ENCODE measurements around the gene SEMA3C. TPM values are rescaled to one million over a fixed set of nuclear protein-coding genes. Genes with fewer than 3 reads are reported as not detected.

SEMA3C gene
- total and polyA plus RNA-seq, 2 donors (not counting 1 experiment from before 2014, with no cell fraction given), result 0.06 TPM; not detected in 1

DNA sequence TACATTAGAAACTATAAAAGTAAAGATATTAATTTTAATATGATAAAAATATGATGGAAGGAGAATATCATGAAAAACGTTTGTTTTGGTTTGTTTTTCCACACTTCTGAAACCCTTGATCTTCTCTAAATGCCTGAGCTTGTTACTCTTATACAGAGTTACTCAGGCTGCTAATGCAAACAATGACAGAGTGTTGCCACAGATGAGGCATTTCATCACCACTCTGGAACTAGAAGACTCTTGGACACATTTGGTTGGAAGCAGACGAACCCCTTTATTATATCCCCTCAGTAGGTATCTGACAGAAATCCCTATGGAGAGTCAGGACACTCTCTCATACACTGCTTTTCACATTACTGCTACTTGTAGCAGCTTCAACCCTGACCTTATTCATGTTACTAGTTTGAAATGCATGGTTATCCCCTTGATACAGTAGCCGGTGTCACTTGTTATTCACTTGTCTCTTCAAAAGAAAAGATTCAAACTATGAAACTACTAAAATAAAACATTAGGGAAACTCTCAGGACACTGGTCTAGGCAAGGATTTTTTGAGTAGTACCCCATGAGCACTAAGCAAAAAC lies 66.9 kb downstream of the SEMA3C start:
- H3K27ac Mint-ChIP-seq, result no peak overlapping the region
- TF ChIP-seq, protein P1, sequence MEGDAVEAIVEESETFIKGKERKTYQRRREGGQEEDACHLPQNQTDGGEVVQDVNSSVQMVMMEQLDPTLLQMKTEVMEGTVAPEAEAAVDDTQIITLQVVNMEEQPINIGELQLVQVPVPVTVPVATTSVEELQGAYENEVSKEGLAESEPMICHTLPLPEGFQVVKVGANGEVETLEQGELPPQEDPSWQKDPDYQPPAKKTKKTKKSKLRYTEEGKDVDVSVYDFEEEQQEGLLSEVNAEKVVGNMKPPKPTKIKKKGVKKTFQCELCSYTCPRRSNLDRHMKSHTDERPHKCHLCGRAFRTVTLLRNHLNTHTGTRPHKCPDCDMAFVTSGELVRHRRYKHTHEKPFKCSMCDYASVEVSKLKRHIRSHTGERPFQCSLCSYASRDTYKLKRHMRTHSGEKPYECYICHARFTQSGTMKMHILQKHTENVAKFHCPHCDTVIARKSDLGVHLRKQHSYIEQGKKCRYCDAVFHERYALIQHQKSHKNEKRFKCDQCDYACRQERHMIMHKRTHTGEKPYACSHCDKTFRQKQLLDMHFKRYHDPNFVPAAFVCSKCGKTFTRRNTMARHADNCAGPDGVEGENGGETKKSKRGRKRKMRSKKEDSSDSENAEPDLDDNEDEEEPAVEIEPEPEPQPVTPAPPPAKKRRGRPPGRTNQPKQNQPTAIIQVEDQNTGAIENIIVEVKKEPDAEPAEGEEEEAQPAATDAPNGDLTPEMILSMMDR (IDR thresholded peaks at IDR 0.05), result no peak
- TF ChIP-seq EZH2 (IDR thresholded peaks at IDR 0.05; ENCODE audit: borderline replicate concordance, insufficient read depth, low read depth, low read length, poor library complexity, severe bottlenecking), result no peak

DNA sequence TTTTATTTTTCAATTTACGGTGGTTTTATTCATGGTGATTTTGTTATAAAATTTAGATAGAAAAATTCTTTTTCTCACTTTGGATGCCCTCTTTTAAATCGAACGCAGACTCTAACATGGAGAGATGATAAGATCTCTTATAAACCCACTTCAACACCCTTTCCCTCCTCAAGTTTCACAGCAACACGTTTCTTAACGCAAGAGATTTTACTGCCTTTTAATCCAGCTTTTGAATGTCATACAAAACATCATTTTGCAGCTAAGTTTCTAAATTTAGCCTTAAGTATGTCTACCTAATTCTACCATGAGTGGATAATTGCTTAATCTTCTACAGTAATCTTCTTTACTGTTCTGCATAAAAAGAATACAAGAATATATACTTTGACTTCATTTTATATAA lies 70.0 kb downstream of the SEMA3C start:
- H3K27me3 Mint-ChIP-seq, result no peaks in the 10 kb centered on the region
- Histone ChIP-seq H3K27ac (ENCODE audit: low read length in 2 of 2) (no peak overlapping the region), H3K79me2 (ENCODE audit: control insufficient read depth, insufficient read depth, low read length) (no peaks in the 10 kb centered on the region), H3K9ac (ENCODE audit: low read length) (no peak overlapping the region), H3K4me2 (replicated peaks; ENCODE audit: low read depth, low read length, poor library complexity, severe bottlenecking) (no peak overlapping the region), H4K20me1 (ENCODE audit: control insufficient read depth, insufficient read depth, low read length, poor library complexity, severe bottlenecking) (no peaks in the 10 kb centered on the region), H3K9me3 (ENCODE audit: control extremely low read depth in 1 of 3, control insufficient read depth in 2 of 3, insufficient read depth in 1 of 3, low read length in 2 of 3) (no peaks in the 10 kb centered on the region), H2AFZ (ENCODE audit: insufficient read depth, low read depth, low read length, poor library complexity, severe bottlenecking) (no peak overlapping the region), H3K36me3 (replicated peaks in 1 of 2; ENCODE audit: control extremely low read depth in 1 of 2, control insufficient read depth in 1 of 2, extremely low read depth in 1 of 2, insufficient read depth in 2 of 2, low read length in 1 of 2) (no peaks in the 10 kb centered on the region), H3K4me1 (ENCODE audit: control insufficient read depth in 2 of 2, insufficient read depth in 2 of 2, low read length in 2 of 2) (no peaks in the 10 kb centered on the region), H3K27me3 (replicated peaks in 1 of 4; ENCODE audit: control extremely low read depth in 1 of 4, control insufficient read depth in 3 of 4, insufficient read depth in 4 of 4, low read length in 3 of 4) (no peaks in the 10 kb centered on the region), H3K4me3 (ENCODE audit: control extremely low read depth in 1 of 5, extremely low read depth in 1 of 5, insufficient read depth in 1 of 5, low read depth in 2 of 5, low read length in 4 of 5) (no peak overlapping the region)
- no peak for ATAC-seq (ENCODE audit: low read depth)
- DNase-seq, result no peak
- ChIA-PET CTCF (no interaction called here), POLR2A (no interaction called here)
- no CpG with 5 or more reads among the region's 5 CpGs for WGBS (ENCODE audit: insufficient coverage)
- peaks cover 2% of the 10 kb centered on the region for H3K9me3 Mint-ChIP-seq (ENCODE audit: insufficient read depth)
- no peak overlapping the region for H3K27ac Mint-ChIP-seq
- H3K4me1 Mint-ChIP-seq, result no peaks in the 10 kb centered on the region
- intact Hi-C loops (cut with micrococcal nuclease), result no loop called here
- no peak for TF ChIP-seq EZH2 (IDR thresholded peaks at IDR 0.05; ENCODE audit: borderline replicate concordance, insufficient read depth, low read depth, low read length, poor library complexity, severe bottlenecking)
- TF ChIP-seq, protein P1 (IDR thresholded peaks at IDR 0.05), result no peak
- no peak overlapping the region for H3K4me3 Mint-ChIP-seq

More for the DNA sequence above, 66.9 kb downstream of the SEMA3C start:
- Histone ChIP-seq H3K4me2 (replicated peaks; ENCODE audit: low read depth, low read length, poor library complexity, severe bottlenecking) (no peak overlapping the region), H2AFZ (ENCODE audit: insufficient read depth, low read depth, low read length, poor library complexity, severe bottlenecking) (no peak overlapping the region), H3K4me1 (ENCODE audit: control insufficient read depth in 2 of 2, insufficient read depth in 2 of 2, low read length in 2 of 2) (no peaks in the 10 kb centered on the region), H3K79me2 (ENCODE audit: control insufficient read depth, insufficient read depth, low read length) (no peaks in the 10 kb centered on the region), H4K20me1 (ENCODE audit: control insufficient read depth, insufficient read depth, low read length, poor library complexity, severe bottlenecking) (no peaks in the 10 kb centered on the region), H3K9me3 (ENCODE audit: control extremely low read depth in 1 of 3, control insufficient read depth in 2 of 3, insufficient read depth in 1 of 3, low read length in 2 of 3) (no peaks in the 10 kb centered on the region), H3K9ac (ENCODE audit: low read length) (no peak overlapping the region), H3K4me3 (ENCODE audit: control extremely low read depth in 1 of 5, extremely low read depth in 1 of 5, insufficient read depth in 1 of 5, low read depth in 2 of 5, low read length in 4 of 5) (no peak overlapping the region), H3K27me3 (replicated peaks in 1 of 4; ENCODE audit: control extremely low read depth in 1 of 4, control insufficient read depth in 3 of 4, insufficient read depth in 4 of 4, low read length in 3 of 4) (no peaks in the 10 kb centered on the region), H3K36me3 (replicated peaks in 1 of 2; ENCODE audit: control extremely low read depth in 1 of 2, control insufficient read depth in 1 of 2, extremely low read depth in 1 of 2, insufficient read depth in 2 of 2, low read length in 1 of 2) (no peaks in the 10 kb centered on the region), H3K27ac (ENCODE audit: low read length in 2 of 2) (no peak overlapping the region)
- intact Hi-C loops (cut with micrococcal nuclease), result no loop called here
- H3K4me1 Mint-ChIP-seq, result no peaks in the 10 kb centered on the region
- no peak for DNase-seq
- POLR2A ChIA-PET, result no interaction called here
- no peak overlapping the region for H3K4me3 Mint-ChIP-seq
- H3K27me3 Mint-ChIP-seq, result no peaks in the 10 kb centered on the region
- WGBS (ENCODE audit: insufficient coverage), result 100% methylated on average over 1 of the region's 3 CpGs
- CTCF ChIA-PET, result no interaction called here
- no peak for ATAC-seq (ENCODE audit: low read depth)
- no peaks in the 10 kb centered on the region for H3K9me3 Mint-ChIP-seq (ENCODE audit: insufficient read depth)

Data from B cell (primary cell).